ENCODE data around the gene ZNF786. TPM values are rescaled to one million over a fixed set of nuclear protein-coding genes. Genes with fewer than 3 reads are reported as not detected.
"Not testable (repeated sequence)": the region's sequence is repeated elsewhere in the genome, so short reads cannot be mapped to it uniquely, and the experiment has no call there.

Gene ZNF786
- polyA plus RNA-seq, 2 donors = 3.6 to 3.9 TPM

GRCh38 chr7:149071182-149071635, 19.3 kb downstream of the ZNF786 start:
- Histone ChIP-seq H3K27ac (ENCODE audit: low read depth in 2 of 2, low read length in 1 of 2) (no peak overlapping the region), H3K9me3 (ENCODE audit: control insufficient read depth in 2 of 2, insufficient read depth in 1 of 2, low read depth in 1 of 2, low read length in 1 of 2) (no peaks in the 10 kb centered on the region), H3K36me3 (ENCODE audit: control insufficient read depth in 2 of 2, insufficient read depth in 2 of 2, low read length in 1 of 2) (peaks cover 10 to 28% of the 10 kb centered on the region in 2 donors), H3K27me3 (ENCODE audit: control insufficient read depth in 1 of 2, insufficient read depth in 2 of 2, low read length in 2 of 2) (no peaks in the 10 kb centered on the region), H3K4me3 (ENCODE audit: low read depth in 1 of 2, low read length in 2 of 2) (no peak overlapping the region), H3K4me1 (ENCODE audit: control insufficient read depth in 2 of 2, insufficient read depth in 2 of 2, low read length in 1 of 2) (peaks cover 0 to 4% of the 10 kb centered on the region in 2 donors)
- WGBS, 2 donors = 95 to 97% methylated on average over 29 of the region's 29 CpGs

GRCh38 chr7:149070372-149071125, 20.0 kb downstream of the ZNF786 start:
- no peaks in the 10 kb centered on the region for H3K27me3 ChIP-seq (ENCODE audit: control insufficient read depth in 1 of 2, insufficient read depth in 2 of 2, low read length in 2 of 2)
- 91 to 92% methylated on average over 31 of the region's 31 CpGs for WGBS, 2 donors
- H3K36me3 ChIP-seq (ENCODE audit: control insufficient read depth in 2 of 2, insufficient read depth in 2 of 2, low read length in 1 of 2) = peaks cover 10 to 28% of the 10 kb centered on the region in 2 donors
- H3K4me3 ChIP-seq (ENCODE audit: low read depth in 1 of 2, low read length in 2 of 2) = no peak overlapping the region
- peaks cover 0 to 4% of the 10 kb centered on the region in 2 donors for H3K4me1 ChIP-seq (ENCODE audit: control insufficient read depth in 2 of 2, insufficient read depth in 2 of 2, low read length in 1 of 2)
- no peaks in the 10 kb centered on the region for H3K9me3 ChIP-seq (ENCODE audit: control insufficient read depth in 2 of 2, insufficient read depth in 1 of 2, low read depth in 1 of 2, low read length in 1 of 2)
- H3K27ac ChIP-seq (ENCODE audit: low read depth in 2 of 2, low read length in 1 of 2) = no peak overlapping the region

DNA sequence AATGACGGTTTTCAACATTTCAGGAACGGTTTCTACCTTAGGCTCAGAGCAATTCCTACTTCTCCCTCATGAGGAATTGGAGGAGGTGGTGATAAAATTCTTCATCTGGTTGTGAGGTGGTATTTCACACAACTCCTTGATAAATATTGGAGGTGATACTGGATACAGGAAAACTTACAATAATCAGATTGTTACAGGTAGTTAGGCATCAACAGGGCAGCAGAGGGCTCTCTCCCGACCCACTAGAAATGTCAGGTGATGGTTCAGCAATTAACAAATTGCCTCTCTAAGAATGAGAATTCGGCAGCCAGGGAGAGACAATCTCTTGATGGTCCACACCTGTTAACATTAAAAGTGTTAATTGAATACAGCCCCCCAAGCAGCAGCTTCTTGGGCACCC, 22.6 kb downstream of the ZNF786 start:
- no peak overlapping the region for H3K4me3 ChIP-seq (ENCODE audit: low read depth in 1 of 2, low read length in 2 of 2)
- peaks cover 10 to 25% of the 10 kb centered on the region in 2 donors for H3K36me3 ChIP-seq (ENCODE audit: control insufficient read depth in 2 of 2, insufficient read depth in 2 of 2, low read length in 1 of 2)
- H3K27me3 ChIP-seq (ENCODE audit: control insufficient read depth in 1 of 2, insufficient read depth in 2 of 2, low read length in 2 of 2) = no peaks in the 10 kb centered on the region
- WGBS, 2 donors = 58 to 64% methylated on average over 4 of the region's 4 CpGs
- H3K4me1 ChIP-seq (ENCODE audit: control insufficient read depth in 2 of 2, insufficient read depth in 2 of 2, low read length in 1 of 2) = peaks cover 0 to 5% of the 10 kb centered on the region in 2 donors
- no peak overlapping the region for H3K27ac ChIP-seq (ENCODE audit: low read depth in 2 of 2, low read length in 1 of 2)
- H3K9me3 ChIP-seq (ENCODE audit: control insufficient read depth in 2 of 2, insufficient read depth in 1 of 2, low read depth in 1 of 2, low read length in 1 of 2) = no peaks in the 10 kb centered on the region

GRCh38 chr7:149063476-149063875, 27.0 kb downstream of the ZNF786 start:
- Histone ChIP-seq H3K27me3 (ENCODE audit: control insufficient read depth in 1 of 2, insufficient read depth in 2 of 2, low read length in 2 of 2) (no peaks in the 10 kb centered on the region), H3K9me3 (ENCODE audit: control insufficient read depth in 2 of 2, insufficient read depth in 1 of 2, low read depth in 1 of 2, low read length in 1 of 2) (no peaks in the 10 kb centered on the region), H3K36me3 (ENCODE audit: control insufficient read depth in 2 of 2, insufficient read depth in 2 of 2, low read length in 1 of 2) (no peaks in the 10 kb centered on the region)

GRCh38 chr7:149062217-149062899, 28.2 kb downstream of the ZNF786 start:
- not testable (repeated sequence) for H3K27ac ChIP-seq (ENCODE audit: low read depth in 2 of 2, low read length in 1 of 2); H3K9me3 ChIP-seq (ENCODE audit: control insufficient read depth in 2 of 2, insufficient read depth in 1 of 2, low read depth in 1 of 2, low read length in 1 of 2); H3K27me3 ChIP-seq (ENCODE audit: control insufficient read depth in 1 of 2, insufficient read depth in 2 of 2, low read length in 2 of 2); H3K36me3 ChIP-seq (ENCODE audit: control insufficient read depth in 2 of 2, insufficient read depth in 2 of 2, low read length in 1 of 2); H3K4me1 ChIP-seq (ENCODE audit: control insufficient read depth in 2 of 2, insufficient read depth in 2 of 2, low read length in 1 of 2); H3K4me3 ChIP-seq (ENCODE audit: low read depth in 1 of 2, low read length in 2 of 2)
- WGBS, 2 donors = 87 to 92% methylated on average over 10 of the region's 10 CpGs

More at GRCh38 chr7:149063476-149063875, 27.0 kb downstream of the ZNF786 start:
- Histone ChIP-seq H3K4me3 (ENCODE audit: low read depth in 1 of 2, low read length in 2 of 2) (no peak overlapping the region), H3K27ac (ENCODE audit: low read depth in 2 of 2, low read length in 1 of 2) (no peak overlapping the region), H3K4me1 (ENCODE audit: control insufficient read depth in 2 of 2, insufficient read depth in 2 of 2, low read length in 1 of 2) (peaks cover 0 to 3% of the 10 kb centered on the region in 2 donors)

DNA sequence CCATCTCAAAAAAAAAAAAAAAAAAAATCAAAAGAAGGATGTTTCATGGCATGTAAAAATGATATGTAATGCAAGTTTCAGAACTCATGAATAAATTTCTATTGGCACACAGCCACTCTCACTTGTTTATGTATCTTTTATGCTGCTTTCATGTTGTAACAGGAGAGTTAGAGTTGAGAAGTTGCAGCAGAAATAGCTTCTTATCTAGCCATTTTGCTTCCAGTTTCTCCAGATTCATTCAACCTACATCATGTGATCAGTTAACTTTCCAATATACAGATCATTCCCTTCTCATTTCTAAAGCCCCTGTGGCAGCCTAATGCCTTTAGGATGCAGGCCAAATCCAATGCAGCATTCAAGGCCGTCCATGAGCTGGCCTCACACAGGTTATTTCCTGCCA, 30.4 kb downstream of the ZNF786 start:
- Histone ChIP-seq H3K27ac (ENCODE audit: low read depth in 2 of 2, low read length in 1 of 2) (peak overlapping the region in 1 of 2 donors; percentile 24), H3K4me1 (ENCODE audit: control insufficient read depth in 2 of 2, insufficient read depth in 2 of 2, low read length in 1 of 2) (peaks cover 0 to 3% of the 10 kb centered on the region in 2 donors), H3K4me3 (ENCODE audit: low read depth in 1 of 2, low read length in 2 of 2) (no peak overlapping the region), H3K27me3 (ENCODE audit: control insufficient read depth in 1 of 2, insufficient read depth in 2 of 2, low read length in 2 of 2) (no peaks in the 10 kb centered on the region), H3K36me3 (ENCODE audit: control insufficient read depth in 2 of 2, insufficient read depth in 2 of 2, low read length in 1 of 2) (no peaks in the 10 kb centered on the region), H3K9me3 (ENCODE audit: control insufficient read depth in 2 of 2, insufficient read depth in 1 of 2, low read depth in 1 of 2, low read length in 1 of 2) (no peaks in the 10 kb centered on the region)
- WGBS, 2 donors = 14 to 19% methylated on average over 1 of the region's 1 CpG

DNA sequence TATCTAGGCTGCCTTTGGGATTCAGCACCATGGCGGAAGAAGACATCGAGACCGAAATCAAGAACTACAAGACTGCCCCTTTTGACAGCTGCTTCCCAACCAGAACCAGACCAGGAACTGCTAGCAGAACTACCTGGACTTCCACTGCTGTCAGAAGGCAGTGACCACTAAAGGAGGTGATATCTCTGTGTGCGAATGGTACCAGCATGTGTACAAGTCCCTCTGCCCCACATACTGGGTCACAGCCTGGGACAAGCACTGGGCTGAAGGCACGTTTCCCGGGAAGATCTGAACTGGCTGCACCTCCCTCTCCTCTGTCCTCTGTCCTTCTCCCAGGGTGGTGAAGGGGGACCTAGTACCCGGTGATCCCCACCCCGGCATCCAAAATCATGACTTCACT, 36.6 kb downstream of the ZNF786 start:
- Histone ChIP-seq H3K4me3 (ENCODE audit: low read depth in 1 of 2, low read length in 2 of 2) (no peak overlapping the region), H3K36me3 (ENCODE audit: control insufficient read depth in 2 of 2, insufficient read depth in 2 of 2, low read length in 1 of 2) (no peaks in the 10 kb centered on the region), H3K4me1 (ENCODE audit: control insufficient read depth in 2 of 2, insufficient read depth in 2 of 2, low read length in 1 of 2) (no peaks in the 10 kb centered on the region), H3K27me3 (ENCODE audit: control insufficient read depth in 1 of 2, insufficient read depth in 2 of 2, low read length in 2 of 2) (no peaks in the 10 kb centered on the region), H3K9me3 (ENCODE audit: control insufficient read depth in 2 of 2, insufficient read depth in 1 of 2, low read depth in 1 of 2, low read length in 1 of 2) (no peaks in the 10 kb centered on the region), H3K27ac (ENCODE audit: low read depth in 2 of 2, low read length in 1 of 2) (no peak overlapping the region)
- WGBS, 2 donors = 89 to 94% methylated on average over 8 of the region's 8 CpGs

DNA sequence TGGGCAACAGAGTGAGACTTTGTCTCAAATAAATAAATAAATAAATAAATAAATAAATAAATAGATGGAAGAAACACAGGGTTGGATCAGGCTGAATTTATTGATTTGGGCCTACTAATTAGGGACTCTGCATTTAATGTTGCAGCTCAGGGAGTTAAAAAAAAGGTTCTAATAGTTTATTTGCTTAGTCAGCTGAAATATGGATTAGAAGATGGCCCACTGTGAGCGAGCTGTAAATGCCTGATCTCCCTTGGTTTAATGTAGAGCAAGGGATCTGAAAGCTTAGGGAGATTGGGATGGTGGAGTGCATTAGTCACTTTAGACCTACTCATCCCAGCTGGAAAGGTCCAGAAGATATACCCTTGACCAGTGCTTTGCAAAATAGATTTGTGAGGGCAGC, 37.1 kb downstream of the ZNF786 start:
- H3K27me3 ChIP-seq (ENCODE audit: control insufficient read depth in 1 of 2, insufficient read depth in 2 of 2, low read length in 2 of 2) = no peaks in the 10 kb centered on the region
- no peak overlapping the region for H3K4me3 ChIP-seq (ENCODE audit: low read depth in 1 of 2, low read length in 2 of 2)
- no peaks in the 10 kb centered on the region for H3K9me3 ChIP-seq (ENCODE audit: control insufficient read depth in 2 of 2, insufficient read depth in 1 of 2, low read depth in 1 of 2, low read length in 1 of 2)
- H3K4me1 ChIP-seq (ENCODE audit: control insufficient read depth in 2 of 2, insufficient read depth in 2 of 2, low read length in 1 of 2) = no peaks in the 10 kb centered on the region
- WGBS, 2 donors = 93 to 100% methylated on average over 1 of the region's 1 CpG
- H3K36me3 ChIP-seq (ENCODE audit: control insufficient read depth in 2 of 2, insufficient read depth in 2 of 2, low read length in 1 of 2) = no peaks in the 10 kb centered on the region
- no peak overlapping the region for H3K27ac ChIP-seq (ENCODE audit: low read depth in 2 of 2, low read length in 1 of 2)

- Histone ChIP-seq H3K9me3 (ENCODE audit: control insufficient read depth in 2 of 2, insufficient read depth in 1 of 2, low read depth in 1 of 2, low read length in 1 of 2) (no peaks in the 10 kb centered on the region), H3K4me3 (ENCODE audit: low read depth in 1 of 2, low read length in 2 of 2) (no peak overlapping the region), H3K36me3 (ENCODE audit: control insufficient read depth in 2 of 2, insufficient read depth in 2 of 2, low read length in 1 of 2) (no peaks in the 10 kb centered on the region), H3K27ac (ENCODE audit: low read depth in 2 of 2, low read length in 1 of 2) (no peak overlapping the region), H3K4me1 (ENCODE audit: control insufficient read depth in 2 of 2, insufficient read depth in 2 of 2, low read length in 1 of 2) (no peaks in the 10 kb centered on the region), H3K27me3 (ENCODE audit: control insufficient read depth in 1 of 2, insufficient read depth in 2 of 2, low read length in 2 of 2) (no peaks in the 10 kb centered on the region)
- 93% methylated on average over 3 of the region's 3 CpGs for WGBS, 2 donors
Observed at GRCh38 chr7:149050941-149051340, 39.6 kb downstream of the ZNF786 start.
